GM23338 (cell line): Measurements from ENCODE around the gene CDX1. TPM values are rescaled to one million over a fixed set of nuclear protein-coding genes. Genes with fewer than 3 reads are reported as not detected.

Source experiments
- ATAC-seq: fragments of 200-7000 bp; cut with Tn5 transposase; 3 replicates; pipeline ENCODE4 v1.9.1; 2020
- DNase-seq: peaks from one replicate; pipeline ENCODE4 v3.0.0-alpha.2; 2015; ENCODE audit warnings: low spot score
- H2AFZ ChIP-seq: fragments of 200-600 bp; sonication (generic); 2 replicates; pipeline ENCODE4 v1.8.0; 2016; ENCODE audit warnings: antibody characterized with exemption, mild to moderate bottlenecking, moderate library complexity
- H3F3A ChIP-seq: fragments of 200-600 bp; sonication (generic); replicated peaks from 2 replicates; pipeline ENCODE4 v1.8.0; 2017; ENCODE audit warnings: antibody characterized with exemption, mixed run types, low read depth
- H3K27ac ChIP-seq: fragments of 200-600 bp; sonication (generic); 2 replicates; pipeline ENCODE4 v1.6.1; 2016; ENCODE audit warnings: low read depth
- H3K27me3 ChIP-seq: fragments of 200-600 bp; sonication (generic); 2 replicates; pipeline ENCODE4 v1.8.0; 2016; ENCODE audit warnings: mild to moderate bottlenecking, mixed run types, moderate library complexity; ENCODE audit not compliant: insufficient read depth
- H3K36me3 ChIP-seq: fragments of 200-600 bp; sonication (generic); 2 replicates; pipeline ENCODE4 v1.8.0; 2016; ENCODE audit warnings: mild to moderate bottlenecking; ENCODE audit not compliant: insufficient read depth
- H3K4me1 ChIP-seq: fragments of 200-600 bp; sonication (generic); 2 replicates; pipeline ENCODE4 v1.8.0; 2016; ENCODE audit warnings: mild to moderate bottlenecking, moderate library complexity; ENCODE audit not compliant: insufficient read depth
- H3K4me2 ChIP-seq: fragments of 200-600 bp; sonication (generic); 2 replicates; pipeline ENCODE4 v1.7.1; 2017; ENCODE audit warnings: mixed run types
- H3K4me3 ChIP-seq: fragments of 200-600 bp; sonication (generic); 2 replicates; pipeline ENCODE4 v1.6.1; 2016; ENCODE audit warnings: mixed run types
- H3K79me2 ChIP-seq: fragments of 200-600 bp; sonication (generic); replicated peaks from 2 replicates; pipeline ENCODE4 v1.8.0; 2017; ENCODE audit warnings: mild to moderate bottlenecking; ENCODE audit not compliant: insufficient read depth
- H3K9me2 ChIP-seq: fragments of 200-600 bp; sonication (generic); 2 replicates; pipeline ENCODE4 v1.8.0; 2017; ENCODE audit not compliant: insufficient read depth
- H4K20me1 ChIP-seq: fragments of 200-600 bp; sonication (generic); replicated peaks from 2 replicates; pipeline ENCODE4 v1.8.0; 2017; ENCODE audit warnings: mild to moderate bottlenecking; ENCODE audit not compliant: insufficient read depth
- H3K27ac Mint-ChIP-seq: 2 replicates; pipeline ENCODE4 v1.8.0; 2020; ENCODE audit warnings: inconsistent platforms, mild to moderate bottlenecking, moderate library complexity, mixed read lengths
- H3K27me3 Mint-ChIP-seq: 3 replicates; pipeline ENCODE4 v1.8.0; 2022; ENCODE audit warnings: low read depth, mild to moderate bottlenecking, moderate library complexity, mixed read lengths, inconsistent platforms; ENCODE audit not compliant: insufficient read depth, poor library complexity
- H3K36me3 Mint-ChIP-seq: 3 replicates; pipeline ENCODE4 v1.8.0; 2021; ENCODE audit warnings: low read depth, mild to moderate bottlenecking, inconsistent platforms, moderate library complexity, mixed read lengths
- H3K4me1 Mint-ChIP-seq: 3 replicates; pipeline ENCODE4 v1.8.0; 2020; ENCODE audit warnings: mild to moderate bottlenecking, inconsistent platforms, mixed read lengths
- H3K4me3 Mint-ChIP-seq: 3 replicates; pipeline ENCODE4 v1.8.0; 2021; ENCODE audit warnings: moderate library complexity, mild to moderate bottlenecking, inconsistent platforms, mixed read lengths
- H3K9me3 Mint-ChIP-seq: 3 replicates; pipeline ENCODE4 v1.8.0; 2020; ENCODE audit warnings: moderate library complexity, mild to moderate bottlenecking, inconsistent platforms, mixed read lengths
- CREB1 ChIP-seq: fragments of 250-450 bp; sonication (Bioruptor Pico); IDR thresholded peaks from 2 replicates; pipeline ENCODE4 v1.5.0; 2020; ENCODE audit warnings: low read depth, mild to moderate bottlenecking, moderate library complexity
- ETS1 ChIP-seq: IDR thresholded peaks from 2 replicates; pipeline ENCODE4 v1.6.1; 2016; ENCODE audit warnings: antibody characterized with exemption
- EZH2 ChIP-seq: fragments of 200-600 bp; sonication (generic); IDR thresholded peaks from one replicate; pipeline ENCODE4 v1.8.0; 2017; ENCODE audit warnings: antibody characterized with exemption, mild to moderate bottlenecking, low read depth; ENCODE audit not compliant: unreplicated experiment
- EZH2phosphoT487 ChIP-seq: fragments of 200-600 bp; sonication (generic); IDR thresholded peaks from one replicate; pipeline ENCODE4 v1.8.1; 2018; ENCODE audit warnings: antibody characterized with exemption; ENCODE audit not compliant: unreplicated experiment
- JUNB ChIP-seq: IDR thresholded peaks from one replicate; pipeline ENCODE4 v1.6.1; 2016; ENCODE audit warnings: antibody characterized with exemption; ENCODE audit not compliant: unreplicated experiment
- NANOG ChIP-seq: IDR thresholded peaks from 2 replicates; pipeline ENCODE4 v1.6.1; 2016; ENCODE audit warnings: antibody characterized with exemption, borderline replicate concordance
- POLR2AphosphoS5 ChIP-seq: IDR thresholded peaks from 2 replicates; pipeline ENCODE4 v1.6.1; 2016; ENCODE audit warnings: antibody characterized with exemption, low read depth
- STAT1 ChIP-seq: IDR thresholded peaks from one replicate; pipeline ENCODE4 v1.6.1; 2016; ENCODE audit warnings: antibody characterized with exemption; ENCODE audit not compliant: unreplicated experiment
- ZNF114 ChIP-seq: fragments of 250-450 bp; sonication (Bioruptor Pico); IDR thresholded peaks from 2 replicates; pipeline ENCODE4 v1.5.0; 2020; ENCODE audit warnings: mild to moderate bottlenecking, moderate library complexity
- ZNF331 ChIP-seq: fragments of 250-450 bp; sonication (Bioruptor Pico); IDR thresholded peaks from 2 replicates; pipeline ENCODE4 v1.5.0; 2020; ENCODE audit warnings: low read depth, mild to moderate bottlenecking, moderate library complexity
- ZNF462 ChIP-seq: fragments of 250-450 bp; sonication (Bioruptor Pico); IDR thresholded peaks from 2 replicates; pipeline ENCODE4 v1.5.0; 2020; ENCODE audit warnings: mild to moderate bottlenecking, moderate library complexity
- polyA plus RNA-seq: library from polyadenylated mRNA; unstranded; fragments of >200 nt; fragmentation: Nextera tagmentation; extraction: Ambion mirVana; gene quantifications from 2 replicates; pipeline ENCODE4 v1.2.1, GENCODE V29; 2016
- total RNA-seq: library from RNA; depleted of rRNA; stranded (reverse); fragments of >200 nt; shearing (Covaris generic); gene quantifications from 2 replicates; pipeline ENCODE4 v1.2.3, GENCODE V29; 2014
- TF ChIP-seq, protein P1 (sequence below): IDR thresholded peaks from one replicate; pipeline ENCODE4 v1.6.1; 2018; ENCODE audit warnings: antibody characterized with exemption; ENCODE audit not compliant: unreplicated experiment
- TF ChIP-seq, protein P2 (sequence below), 2 experiments: fragments of 200-600 bp in 1 of 2; sonication (generic) in 1 of 2; conservative IDR thresholded peaks; 2 replicates each; pipeline versions ENCODE4 v1.5.1 to v1.6.1; 2016 to 2017; ENCODE audit warnings: antibody characterized with exemption in 2 of 2, low read depth in 2 of 2, mild to moderate bottlenecking in 2 of 2, moderate library complexity in 1 of 2

CDX1 gene
- total and polyA plus RNA-seq, 2 experiments from 2014 or later = not detected

DNA sequence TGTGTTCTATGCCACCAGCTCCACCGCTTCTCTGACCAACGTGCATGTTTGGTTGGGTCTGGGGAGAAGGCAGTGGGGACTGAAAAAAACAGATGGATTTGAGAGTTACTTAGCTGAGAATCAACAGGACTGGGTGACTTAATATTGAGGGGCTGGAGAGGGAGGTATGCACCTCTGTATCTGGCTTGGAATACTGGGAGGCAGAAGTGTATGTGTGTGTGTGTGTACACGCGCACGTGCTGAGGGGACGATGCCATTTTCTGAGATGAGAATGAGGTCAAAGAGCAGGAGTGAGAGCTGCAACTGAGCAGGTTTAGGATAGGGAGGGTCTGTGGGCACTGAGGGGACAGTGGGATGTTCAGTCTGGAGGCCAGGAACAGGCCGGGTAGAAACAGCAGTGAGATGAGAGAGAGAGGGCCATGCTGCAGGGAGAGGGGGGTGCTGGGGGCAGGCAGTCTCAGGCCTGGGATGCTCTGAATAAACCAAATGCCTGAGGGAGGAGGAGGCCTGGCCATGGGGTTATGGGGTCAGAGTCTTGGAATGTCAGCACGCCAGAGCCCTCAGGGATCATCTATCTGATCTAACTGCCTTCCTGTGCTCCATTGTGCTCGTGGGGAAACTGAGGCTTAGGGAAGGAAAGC is 24.9 kb upstream of the CDX1 start:
- H3K27me3 Mint-ChIP-seq = peaks cover 20% of the 10 kb centered on the region
- no peaks in the 10 kb centered on the region for H3K27me3 ChIP-seq
- H3K9me2 ChIP-seq = no peaks in the 10 kb centered on the region
- H3K9me3 Mint-ChIP-seq = no peaks in the 10 kb centered on the region
- no peaks in the 10 kb centered on the region for H4K20me1 ChIP-seq
- no peak overlapping the region for H3K4me3 Mint-ChIP-seq
- H3F3A ChIP-seq = no peaks in the 10 kb centered on the region
- peaks cover 27% of the 10 kb centered on the region for H3K4me1 ChIP-seq
- no peak overlapping the region for H2AFZ ChIP-seq
- DNase-seq (peak; percentile 56), ATAC-seq (peak; percentile 11)
- H3K36me3 ChIP-seq = no peaks in the 10 kb centered on the region
- no peak overlapping the region for H3K4me2 ChIP-seq
- no peak overlapping the region for H3K27ac Mint-ChIP-seq
- H3K27ac ChIP-seq = no peak overlapping the region
- no peaks in the 10 kb centered on the region for H3K79me2 ChIP-seq
- no peak for TF ChIP-seq STAT1
- no peak for TF ChIP-seq EZH2
- no peak for TF ChIP-seq NANOG
- TF ChIP-seq, protein P1, sequence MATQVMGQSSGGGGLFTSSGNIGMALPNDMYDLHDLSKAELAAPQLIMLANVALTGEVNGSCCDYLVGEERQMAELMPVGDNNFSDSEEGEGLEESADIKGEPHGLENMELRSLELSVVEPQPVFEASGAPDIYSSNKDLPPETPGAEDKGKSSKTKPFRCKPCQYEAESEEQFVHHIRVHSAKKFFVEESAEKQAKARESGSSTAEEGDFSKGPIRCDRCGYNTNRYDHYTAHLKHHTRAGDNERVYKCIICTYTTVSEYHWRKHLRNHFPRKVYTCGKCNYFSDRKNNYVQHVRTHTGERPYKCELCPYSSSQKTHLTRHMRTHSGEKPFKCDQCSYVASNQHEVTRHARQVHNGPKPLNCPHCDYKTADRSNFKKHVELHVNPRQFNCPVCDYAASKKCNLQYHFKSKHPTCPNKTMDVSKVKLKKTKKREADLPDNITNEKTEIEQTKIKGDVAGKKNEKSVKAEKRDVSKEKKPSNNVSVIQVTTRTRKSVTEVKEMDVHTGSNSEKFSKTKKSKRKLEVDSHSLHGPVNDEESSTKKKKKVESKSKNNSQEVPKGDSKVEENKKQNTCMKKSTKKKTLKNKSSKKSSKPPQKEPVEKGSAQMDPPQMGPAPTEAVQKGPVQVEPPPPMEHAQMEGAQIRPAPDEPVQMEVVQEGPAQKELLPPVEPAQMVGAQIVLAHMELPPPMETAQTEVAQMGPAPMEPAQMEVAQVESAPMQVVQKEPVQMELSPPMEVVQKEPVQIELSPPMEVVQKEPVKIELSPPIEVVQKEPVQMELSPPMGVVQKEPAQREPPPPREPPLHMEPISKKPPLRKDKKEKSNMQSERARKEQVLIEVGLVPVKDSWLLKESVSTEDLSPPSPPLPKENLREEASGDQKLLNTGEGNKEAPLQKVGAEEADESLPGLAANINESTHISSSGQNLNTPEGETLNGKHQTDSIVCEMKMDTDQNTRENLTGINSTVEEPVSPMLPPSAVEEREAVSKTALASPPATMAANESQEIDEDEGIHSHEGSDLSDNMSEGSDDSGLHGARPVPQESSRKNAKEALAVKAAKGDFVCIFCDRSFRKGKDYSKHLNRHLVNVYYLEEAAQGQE = no peak
- TF ChIP-seq ETS1 = no peak
- no peak for TF ChIP-seq EZH2phosphoT487
- TF ChIP-seq POLR2AphosphoS5 = no peak
- no peak for TF ChIP-seq ZNF331 (CRISPR knock-in tag)
- TF ChIP-seq JUNB = no peak
- TF ChIP-seq ZNF462 (CRISPR knock-in tag) = no peak
- TF ChIP-seq, protein P2, sequence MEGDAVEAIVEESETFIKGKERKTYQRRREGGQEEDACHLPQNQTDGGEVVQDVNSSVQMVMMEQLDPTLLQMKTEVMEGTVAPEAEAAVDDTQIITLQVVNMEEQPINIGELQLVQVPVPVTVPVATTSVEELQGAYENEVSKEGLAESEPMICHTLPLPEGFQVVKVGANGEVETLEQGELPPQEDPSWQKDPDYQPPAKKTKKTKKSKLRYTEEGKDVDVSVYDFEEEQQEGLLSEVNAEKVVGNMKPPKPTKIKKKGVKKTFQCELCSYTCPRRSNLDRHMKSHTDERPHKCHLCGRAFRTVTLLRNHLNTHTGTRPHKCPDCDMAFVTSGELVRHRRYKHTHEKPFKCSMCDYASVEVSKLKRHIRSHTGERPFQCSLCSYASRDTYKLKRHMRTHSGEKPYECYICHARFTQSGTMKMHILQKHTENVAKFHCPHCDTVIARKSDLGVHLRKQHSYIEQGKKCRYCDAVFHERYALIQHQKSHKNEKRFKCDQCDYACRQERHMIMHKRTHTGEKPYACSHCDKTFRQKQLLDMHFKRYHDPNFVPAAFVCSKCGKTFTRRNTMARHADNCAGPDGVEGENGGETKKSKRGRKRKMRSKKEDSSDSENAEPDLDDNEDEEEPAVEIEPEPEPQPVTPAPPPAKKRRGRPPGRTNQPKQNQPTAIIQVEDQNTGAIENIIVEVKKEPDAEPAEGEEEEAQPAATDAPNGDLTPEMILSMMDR (conservative IDR thresholded peaks at IDR 0.05; ENCODE audit: low read depth in 2 of 2) = no peak
- no peak for TF ChIP-seq ZNF114 (CRISPR knock-in tag)
- no peak for TF ChIP-seq CREB1 (CRISPR knock-in tag)
- no peak overlapping the region for H3K4me3 ChIP-seq
- peaks cover 68% of the 10 kb centered on the region for H3K4me1 Mint-ChIP-seq
- no peaks in the 10 kb centered on the region; the same call in 2 of the 3 replicates for H3K36me3 Mint-ChIP-seq
